Thoracic aorta (tissue), 2 donors: ENCODE data around the gene H6PD. TPM values are rescaled to one million over a fixed set of nuclear protein-coding genes. Genes with fewer than 3 reads are reported as not detected.

Source experiments
- ATAC-seq: fragments of 150-250 bp; one replicate; pipeline ENCODE4 v1.8.0; 2017; ENCODE audit warnings: low read depth; ENCODE audit not compliant: insufficient number of reproducible peaks, low FRiP score
- DNase-seq: peaks from one replicate; pipeline ENCODE4 v3.0.0-alpha.2; 2020; ENCODE audit warnings: low spot score
- H3K27ac ChIP-seq, 2 donors: fragments of 200-600 bp; sonication (generic); 1 replicate in 1 of 2; 2 replicates in 1 of 2; pipeline ENCODE4 v1.5.1; 2016; ENCODE audit warnings: mild to moderate bottlenecking in 2 of 2, moderate library complexity in 2 of 2
- H3K27me3 ChIP-seq: fragments of 200-600 bp; sonication (generic); replicated peaks from 2 replicates; pipeline ENCODE4 v1.6.0; 2016; ENCODE audit warnings: mild to moderate bottlenecking; ENCODE audit not compliant: insufficient read depth
- H3K36me3 ChIP-seq: fragments of 200-600 bp; sonication (generic); one replicate; pipeline ENCODE4 v1.5.1; 2016
- H3K4me1 ChIP-seq, 2 donors: fragments of 200-600 bp; sonication (generic); 1 replicate in 1 of 2; 2 replicates in 1 of 2; pipeline versions ENCODE4 v1.5.1 to v1.6.0; 2016; ENCODE audit warnings: low read depth in 2 of 2, mild to moderate bottlenecking in 1 of 2; ENCODE audit not compliant: control insufficient read depth in 1 of 2
- H3K4me3 ChIP-seq: fragments of 200-600 bp; sonication (generic); 2 replicates; pipeline ENCODE4 v1.5.1; 2016; ENCODE audit warnings: mild to moderate bottlenecking
- H3K9me3 ChIP-seq: fragments of 200-600 bp; sonication (generic); 2 replicates; pipeline ENCODE4 v1.5.1; 2016
- CTCF ChIP-seq: fragments of 200-600 bp; sonication (generic); IDR thresholded peaks from one replicate; pipeline ENCODE4 v1.5.1; 2019; ENCODE audit warnings: antibody characterized with exemption
- total RNA-seq, 2 donors: library from RNA; depleted of rRNA; stranded (reverse); fragments of >200 nt; gene quantifications; one replicate each; pipeline versions ENCODE4 v1.1.0 to v1.2.3, GENCODE V29; 2016

Gene H6PD
- total RNA-seq, 2 donors from 2014 or later, result 57.8 to 80.6 TPM

GRCh38 chr1:9313576-9313975, 79.0 kb downstream of the H6PD start:
- no peak for TF ChIP-seq CTCF
- H3K9me3 ChIP-seq, result no peaks in the 10 kb centered on the region
- H3K36me3 ChIP-seq, result no peaks in the 10 kb centered on the region
- peak overlapping the region in 1 of 2 donors; percentile 15 for H3K27ac ChIP-seq
- no peak overlapping the region for H3K4me3 ChIP-seq
- DNase-seq (no peak), ATAC-seq (no peak)
- H3K4me1 ChIP-seq, result peaks cover 38 to 99% of the 10 kb centered on the region in 2 donors
- no peaks in the 10 kb centered on the region for H3K27me3 ChIP-seq

GRCh38 chr1:9314111-9314510, 79.5 kb downstream of the H6PD start:
- Histone ChIP-seq H3K36me3 (no peaks in the 10 kb centered on the region), H3K4me1 (peaks cover 35 to 99% of the 10 kb centered on the region in 2 donors), H3K27ac (peak overlapping the region in 1 of 2 donors; percentile 55), H3K9me3 (no peaks in the 10 kb centered on the region), H3K27me3 (no peaks in the 10 kb centered on the region), H3K4me3 (no peak overlapping the region)
- DNase-seq (no peak), ATAC-seq (no peak)
- no peak for TF ChIP-seq CTCF

- ATAC-seq (no peak), DNase-seq (no peak)
- H3K9me3 ChIP-seq, result no peaks in the 10 kb centered on the region
- no peak for TF ChIP-seq CTCF
- peak overlapping the region; percentile 54 to 55 for H3K27ac ChIP-seq
- H3K4me3 ChIP-seq, result no peak overlapping the region
- no peaks in the 10 kb centered on the region for H3K27me3 ChIP-seq
- no peaks in the 10 kb centered on the region for H3K36me3 ChIP-seq
- peaks cover 39 to 99% of the 10 kb centered on the region in 2 donors for H3K4me1 ChIP-seq
These were observed 80.3 kb downstream of the H6PD start for GRCh38 chr1:9314711-9315379.

DNA sequence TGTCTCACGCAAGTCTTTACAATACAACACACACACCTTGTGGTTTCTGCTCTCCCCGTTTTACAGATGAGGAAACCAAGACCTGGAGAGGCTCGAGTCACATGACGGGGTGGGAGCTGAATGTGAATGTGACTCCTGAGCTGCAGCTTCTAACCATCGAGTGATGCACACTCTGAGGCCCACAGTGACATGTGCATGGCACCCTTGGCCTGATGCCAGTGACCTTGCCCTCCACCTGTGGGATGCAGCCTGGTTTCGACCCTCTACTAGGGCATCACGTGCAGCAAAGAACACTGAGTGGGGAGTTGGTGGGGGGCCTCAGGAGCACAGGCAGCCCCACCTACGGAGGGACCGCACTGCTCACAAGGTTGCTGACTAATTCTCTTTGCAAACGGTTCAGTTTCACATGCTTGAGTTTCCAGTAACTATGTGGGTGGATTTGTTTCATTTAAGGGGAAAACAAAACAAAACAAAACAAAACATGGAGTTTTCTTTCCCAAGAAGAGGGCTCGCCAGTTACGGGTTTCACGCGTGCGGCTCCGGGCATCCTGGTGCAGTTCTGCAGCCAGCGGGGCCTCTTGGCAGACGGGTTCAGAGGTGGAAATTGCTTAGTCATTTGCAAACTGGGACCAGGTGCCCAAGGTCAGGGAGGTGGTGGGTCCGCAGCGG, 81.0 kb downstream of the H6PD start:
- H3K27me3 ChIP-seq, result no peaks in the 10 kb centered on the region
- H3K36me3 ChIP-seq, result no peaks in the 10 kb centered on the region
- peaks cover 46 to 99% of the 10 kb centered on the region in 2 donors for H3K4me1 ChIP-seq
- no peak for TF ChIP-seq CTCF
- DNase-seq (no peak), ATAC-seq (peak; percentile 24)
- no peaks in the 10 kb centered on the region for H3K9me3 ChIP-seq
- H3K27ac ChIP-seq, result peak overlapping the region; percentile 54 to 55
- peak overlapping the region; percentile 44 for H3K4me3 ChIP-seq

- Histone ChIP-seq H3K27ac (peak overlapping the region; percentile 55), H3K36me3 (no peaks in the 10 kb centered on the region), H3K9me3 (no peaks in the 10 kb centered on the region), H3K27me3 (no peaks in the 10 kb centered on the region), H3K4me1 (peaks cover 49 to 99% of the 10 kb centered on the region in 2 donors), H3K4me3 (peak overlapping the region; percentile 44)
- DNase-seq, result no peak
- no peak for TF ChIP-seq CTCF
- ATAC-seq, result no peak
These were observed 81.5 kb downstream of the H6PD start for GRCh38 chr1:9316080-9316444.
